DMS53 (cell line): ENCODE measurements around the gene FMNL1.
A peak's percentile ranks its signal among the peaks of the same experiment; 100 is the strongest.

Source experiments
- DNase-seq: peaks from one replicate; lab custom pipeline; 2025; lab: John Stamatoyannopoulos, UW

Gene FMNL1

GRCh38 chr17:45223539-45224528, 2.1 kb downstream of the FMNL1 start:
- no peak for DNase-seq

GRCh38 chr17:45224671-45225050, 3.0 kb downstream of the FMNL1 start:
- DNase-seq, result no peak

DNA sequence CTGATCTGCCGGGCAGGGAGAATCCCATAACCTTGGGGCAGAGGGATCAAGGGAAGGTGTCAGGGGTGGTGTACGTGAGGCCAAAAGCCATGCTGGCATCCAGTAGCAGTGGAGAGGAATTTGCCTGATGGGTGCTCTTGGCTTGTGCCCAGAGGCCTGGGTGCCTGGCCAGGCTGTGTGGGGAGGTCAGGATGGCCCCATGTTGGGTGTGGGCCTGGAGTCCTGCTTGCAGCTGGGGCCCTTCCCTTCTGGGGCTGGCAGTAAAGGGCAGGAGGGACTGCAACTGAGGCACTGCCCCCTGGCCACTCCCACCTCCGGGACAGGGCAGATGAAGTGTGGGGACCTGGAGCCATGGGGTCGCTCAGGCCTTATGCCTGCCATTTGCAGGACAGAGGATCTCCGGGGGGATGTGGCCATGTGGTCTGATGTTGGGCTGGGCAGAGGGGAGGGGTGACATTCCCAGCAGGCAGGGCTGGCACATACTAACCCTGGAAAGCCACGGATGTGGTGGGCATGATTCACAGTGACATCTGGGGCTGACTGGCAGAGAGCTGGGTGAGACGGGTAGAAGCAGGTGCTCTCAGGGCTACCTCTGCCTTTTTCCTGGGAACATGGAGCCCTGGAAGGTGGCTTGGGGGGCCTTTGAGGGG, 3.5 kb downstream of the FMNL1 start:
- no peak for DNase-seq

- no peak for DNase-seq
Observed at GRCh38 chr17:45225964-45226530, 4.4 kb downstream of the FMNL1 start.

DNA sequence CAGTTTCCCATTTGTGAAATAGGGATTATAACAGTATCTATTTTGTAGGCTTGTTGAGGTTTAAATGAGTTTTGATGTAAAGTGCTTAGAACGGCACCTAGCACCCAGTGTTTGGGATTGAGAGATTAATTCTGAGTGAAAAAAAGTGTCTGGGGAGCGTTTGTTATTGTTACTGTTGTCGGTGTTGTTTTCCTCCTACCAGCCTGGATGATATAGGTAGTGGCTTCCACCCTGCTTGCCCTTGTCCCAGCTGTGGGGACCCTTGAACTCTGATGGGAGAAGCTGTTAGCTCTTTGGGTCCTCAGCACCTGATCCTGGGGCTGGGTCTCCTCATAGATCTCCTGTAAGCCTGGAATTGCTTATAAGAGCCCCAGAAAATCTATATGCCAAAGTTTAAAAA, 4.9 kb downstream of the FMNL1 start:
- DNase-seq, result no peak

DNA sequence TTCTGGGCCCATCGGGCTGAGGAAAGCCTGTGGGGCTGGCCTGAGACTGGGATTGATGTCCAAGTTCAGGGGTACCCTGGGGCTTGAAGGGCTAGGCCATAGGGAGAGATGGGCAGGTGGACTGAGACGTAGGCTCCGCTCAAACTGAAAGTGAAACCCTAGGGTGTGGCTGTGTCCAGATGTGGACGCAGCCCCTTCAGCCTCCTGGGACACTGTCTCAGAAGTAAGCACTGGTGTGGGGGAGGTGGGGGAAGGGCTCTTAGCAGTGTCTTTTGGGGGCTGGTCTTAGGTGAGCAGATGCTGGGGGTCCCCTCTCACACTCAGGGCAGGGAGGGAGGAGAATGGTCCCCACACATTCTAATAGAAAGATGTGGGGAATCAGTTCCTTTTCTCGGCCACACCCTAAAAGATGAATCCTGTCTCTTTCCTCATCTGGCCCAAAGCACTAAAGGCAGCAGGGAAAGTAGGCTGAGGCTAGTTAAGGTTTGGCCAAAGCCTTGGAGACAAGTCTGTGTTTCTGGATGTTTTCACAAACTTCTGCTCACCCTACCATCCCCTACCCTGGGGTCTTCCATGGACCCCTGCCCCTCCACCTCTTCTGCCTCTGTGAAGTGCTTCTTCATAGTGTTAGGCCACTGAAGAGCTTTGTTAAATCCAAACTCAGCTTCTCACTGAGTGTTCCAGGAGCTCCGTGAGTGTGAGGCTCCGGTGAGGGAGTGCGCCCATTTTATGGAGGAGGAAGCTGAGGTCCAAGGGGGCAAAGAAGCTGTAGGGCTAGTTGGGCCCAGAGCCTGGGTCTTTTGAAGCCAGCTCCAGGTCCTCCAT, 5.6 kb downstream of the FMNL1 start:
- DNase-seq, result no peak

- DNase-seq, result no peak
Observed at GRCh38 chr17:45227926-45228762, 6.5 kb downstream of the FMNL1 start.

DNA sequence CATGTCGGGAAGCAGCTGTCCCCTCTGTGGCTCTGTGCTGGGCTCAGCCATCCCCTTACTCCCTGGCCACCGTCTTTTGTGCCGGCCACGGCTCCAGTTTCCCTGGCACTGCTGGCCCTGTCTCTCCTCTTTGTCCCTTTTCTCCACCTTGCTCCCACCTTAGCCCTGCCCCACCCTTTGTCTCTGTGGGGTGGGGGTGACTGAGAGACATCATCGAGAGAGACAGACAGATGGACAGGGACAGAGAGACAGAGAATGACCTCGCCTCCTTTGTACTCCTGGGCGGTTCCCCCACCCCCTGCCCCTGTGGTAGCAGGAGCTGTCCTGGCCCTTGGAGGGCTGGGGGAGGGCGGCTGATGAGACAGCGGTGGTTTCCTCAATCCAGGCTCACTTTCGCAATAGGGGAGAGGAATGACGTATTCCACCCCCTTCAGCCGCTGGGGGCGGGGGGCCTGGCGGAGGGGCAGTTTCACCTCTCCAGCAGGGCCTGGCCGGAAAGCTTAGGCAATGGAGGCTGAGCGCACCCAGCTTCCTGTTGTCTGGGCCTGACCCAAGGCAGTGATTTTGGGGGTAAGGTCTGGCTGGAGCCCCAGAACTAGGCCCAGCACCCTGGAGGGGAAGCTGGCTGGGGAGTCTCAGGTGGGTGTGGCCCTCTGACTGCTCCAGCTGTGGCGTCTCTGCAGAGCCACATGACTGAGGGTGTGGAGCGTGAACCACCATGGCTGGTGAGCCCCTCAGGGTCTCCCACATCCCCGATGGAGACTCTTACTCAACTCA, 7.3 kb downstream of the FMNL1 start:
- DNase-seq, result no peak

DNA sequence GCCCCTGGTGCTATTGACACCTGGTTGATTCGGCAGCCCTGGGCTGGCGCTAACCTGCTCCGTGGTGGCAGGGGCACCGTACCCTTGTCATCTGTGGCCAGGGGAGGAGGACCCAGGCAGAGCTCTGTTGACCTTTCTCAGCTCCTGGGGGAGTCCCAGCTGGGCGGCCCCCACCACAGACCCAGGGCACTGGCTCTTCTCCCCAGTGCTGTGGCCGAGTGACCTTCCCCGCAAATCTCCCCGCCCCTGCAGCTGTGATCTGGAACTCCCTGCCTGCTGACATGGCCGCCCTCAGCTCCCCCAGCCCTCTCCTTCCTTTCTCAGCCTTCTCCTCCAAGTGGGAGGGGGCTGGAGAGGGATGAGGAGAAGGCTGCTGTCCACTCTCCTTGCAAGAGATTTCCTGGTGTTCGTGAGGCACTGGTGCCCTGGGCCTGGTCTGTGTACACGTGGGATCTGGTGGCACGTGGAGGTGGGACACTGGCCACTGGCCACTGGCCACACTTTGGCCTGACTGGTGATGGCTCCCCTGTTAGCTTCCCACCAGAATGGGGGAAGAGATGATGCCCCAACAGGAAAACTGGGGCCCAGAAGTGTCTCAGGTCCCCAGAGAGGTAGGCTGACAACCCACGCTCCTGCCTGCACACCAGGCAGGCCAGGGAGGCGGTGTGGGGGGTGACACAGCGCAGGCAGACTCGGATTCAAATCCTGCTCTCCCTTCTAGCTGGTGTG, 8.2 kb downstream of the FMNL1 start:
- DNase-seq, result no peak

GRCh38 chr17:45230410-45230786, 8.7 kb downstream of the FMNL1 start:
- no peak for DNase-seq

- peak; percentile 51 for DNase-seq
Observed at GRCh38 chr17:45230787-45231480, 9.2 kb downstream of the FMNL1 start.

DNA sequence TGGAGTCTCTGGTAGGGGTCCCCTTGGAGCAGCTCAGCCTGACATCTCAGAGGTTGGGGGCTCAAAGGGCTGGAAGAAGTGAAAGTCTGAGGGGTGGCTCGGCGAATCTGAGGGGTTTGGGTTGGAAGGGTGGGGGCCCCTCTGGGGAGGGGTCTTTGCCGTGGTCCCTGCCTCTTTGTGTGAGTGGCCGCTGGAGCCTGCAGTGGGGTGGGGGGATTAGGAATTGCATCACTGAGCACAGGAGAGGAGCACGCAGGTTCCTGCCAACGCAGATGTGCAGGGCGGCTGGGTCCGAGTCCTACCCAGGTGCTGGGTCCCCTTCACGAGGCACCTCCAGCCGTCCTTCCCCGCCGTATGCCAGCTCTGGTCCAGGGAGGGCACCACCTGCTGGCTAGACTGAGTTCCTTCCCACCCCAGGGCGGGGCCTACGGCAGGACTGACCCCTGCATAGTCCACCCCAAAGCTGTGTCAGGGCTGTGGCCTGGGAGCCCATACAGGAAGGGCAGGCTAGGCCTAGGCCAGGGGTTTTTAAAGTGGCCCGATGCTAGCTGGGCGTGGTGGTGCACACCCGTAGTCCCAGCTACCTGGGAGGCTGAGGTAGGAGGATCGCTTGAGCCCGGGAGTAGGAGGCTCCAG, 9.9 kb downstream of the FMNL1 start:
- peak; percentile 63 for DNase-seq

DNA sequence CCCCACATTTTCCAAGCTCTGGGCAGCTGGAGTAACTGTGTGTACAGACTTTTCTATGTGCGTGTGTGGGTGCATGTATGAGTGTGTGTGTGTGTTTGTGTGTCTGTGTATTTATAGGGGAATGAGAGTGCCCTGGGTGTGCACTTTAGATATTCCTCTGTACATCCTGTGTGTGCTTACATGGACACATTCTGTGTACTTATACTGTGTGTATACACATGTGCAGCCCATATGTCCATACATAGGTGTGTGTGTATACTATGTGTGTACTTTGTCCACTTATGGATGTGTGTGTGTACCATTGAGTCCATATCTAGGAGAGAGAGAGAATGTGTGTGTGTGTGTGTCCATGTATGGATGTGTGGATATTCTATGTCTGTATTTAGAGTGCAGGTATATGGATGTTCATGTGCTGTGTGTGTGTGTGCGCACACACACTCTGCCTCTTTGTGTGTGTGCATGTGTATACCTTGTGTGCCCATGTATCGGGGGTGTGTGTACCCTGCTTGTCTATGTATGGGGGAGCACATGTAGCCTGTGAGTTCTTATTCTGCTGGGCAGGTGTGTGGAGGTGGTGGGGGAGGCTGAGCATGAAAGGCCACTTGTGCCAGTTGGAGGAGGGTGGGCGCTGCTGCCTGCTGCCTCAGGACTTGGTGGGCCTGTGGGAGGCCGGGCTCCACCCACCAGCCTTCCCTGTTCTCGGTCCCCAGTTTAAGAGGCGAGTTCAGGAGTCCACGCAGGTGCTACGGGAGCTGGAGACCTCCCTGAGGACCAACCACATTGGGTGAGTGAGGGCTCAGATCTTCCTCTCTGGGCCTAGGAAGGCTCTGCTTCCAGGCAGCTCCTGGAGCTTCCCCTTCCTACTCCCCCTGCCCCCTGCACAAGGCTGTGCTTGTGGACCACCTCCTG, 11.1 kb downstream of the FMNL1 start:
- DNase-seq, result no peak

GRCh38 chr17:45233423-45233924, 11.8 kb downstream of the FMNL1 start:
- no peak for DNase-seq

- peak; percentile 68 for DNase-seq
Observed at GRCh38 chr17:45234641-45235415, 13.1 kb downstream of the FMNL1 start.
